ENCODE measurements around the gene CNST.
"Not testable (repeated sequence)": the region's sequence is repeated elsewhere in the genome, so short reads cannot be mapped to it uniquely, and the experiment has no call there.

Gene CNST

DNA sequence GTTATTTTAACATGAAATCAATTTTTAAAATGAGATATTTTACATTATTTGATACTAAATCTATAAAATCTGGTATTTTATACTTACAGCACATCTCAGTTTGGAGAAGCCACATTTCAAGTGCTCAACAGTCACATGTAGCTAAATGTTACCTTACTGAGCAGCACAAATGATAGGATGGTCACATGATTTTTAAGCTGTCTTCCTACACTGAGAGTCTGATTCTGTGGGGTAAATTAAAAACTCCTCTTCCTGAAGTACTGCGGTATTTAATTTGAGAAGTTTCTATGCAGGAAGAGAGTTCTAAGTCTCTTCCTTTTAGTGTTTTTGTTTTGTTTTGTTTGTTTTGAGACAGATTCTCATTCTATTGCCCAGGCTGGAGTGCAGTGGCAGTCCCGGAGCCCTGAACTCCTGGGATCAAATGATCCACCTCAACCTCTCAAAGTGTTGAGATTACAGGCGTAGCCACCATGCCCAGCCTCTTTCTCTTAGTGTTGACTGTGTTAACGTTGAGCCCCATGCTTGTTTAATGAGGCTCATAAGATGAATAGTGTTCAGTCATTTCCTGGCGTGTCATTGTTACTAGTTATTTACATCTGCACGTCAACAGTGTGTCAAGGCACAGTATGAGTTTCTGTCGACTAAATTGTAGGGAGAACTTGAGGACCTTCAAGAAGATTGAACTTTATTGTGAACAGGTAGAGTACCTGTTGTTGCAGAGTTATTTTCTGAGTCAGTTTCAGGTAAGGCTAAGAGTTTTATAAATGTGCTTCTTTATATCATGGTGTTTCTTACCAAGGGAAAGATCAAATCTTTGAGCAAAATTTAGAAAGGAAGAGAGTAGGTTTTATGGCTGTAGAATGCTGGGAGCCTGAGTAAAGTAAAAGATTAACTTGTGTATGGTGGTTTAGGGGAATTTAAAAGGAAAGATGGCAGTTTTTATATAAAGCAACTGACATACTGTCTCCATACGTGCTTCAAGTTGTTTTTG is 3.3 kb downstream of the CNST start:
- Histone ChIP-seq H3K36me3 (peaks cover 11% of the 10 kb centered on the region), H3K4me3 (ENCODE audit: low read depth, low read length) (no peak overlapping the region), H3K27me3 (ENCODE audit: insufficient read depth, low read depth, severe bottlenecking) (no peaks in the 10 kb centered on the region), H3K27ac (no peak overlapping the region), H3K9me3 (ENCODE audit: severe bottlenecking) (no peaks in the 10 kb centered on the region)
- DNase-seq = no peak
- TF ChIP-seq, protein P1, sequence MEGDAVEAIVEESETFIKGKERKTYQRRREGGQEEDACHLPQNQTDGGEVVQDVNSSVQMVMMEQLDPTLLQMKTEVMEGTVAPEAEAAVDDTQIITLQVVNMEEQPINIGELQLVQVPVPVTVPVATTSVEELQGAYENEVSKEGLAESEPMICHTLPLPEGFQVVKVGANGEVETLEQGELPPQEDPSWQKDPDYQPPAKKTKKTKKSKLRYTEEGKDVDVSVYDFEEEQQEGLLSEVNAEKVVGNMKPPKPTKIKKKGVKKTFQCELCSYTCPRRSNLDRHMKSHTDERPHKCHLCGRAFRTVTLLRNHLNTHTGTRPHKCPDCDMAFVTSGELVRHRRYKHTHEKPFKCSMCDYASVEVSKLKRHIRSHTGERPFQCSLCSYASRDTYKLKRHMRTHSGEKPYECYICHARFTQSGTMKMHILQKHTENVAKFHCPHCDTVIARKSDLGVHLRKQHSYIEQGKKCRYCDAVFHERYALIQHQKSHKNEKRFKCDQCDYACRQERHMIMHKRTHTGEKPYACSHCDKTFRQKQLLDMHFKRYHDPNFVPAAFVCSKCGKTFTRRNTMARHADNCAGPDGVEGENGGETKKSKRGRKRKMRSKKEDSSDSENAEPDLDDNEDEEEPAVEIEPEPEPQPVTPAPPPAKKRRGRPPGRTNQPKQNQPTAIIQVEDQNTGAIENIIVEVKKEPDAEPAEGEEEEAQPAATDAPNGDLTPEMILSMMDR (IDR thresholded peaks at IDR 0.05; ENCODE audit: low read depth, low read length) = no peak

DNA sequence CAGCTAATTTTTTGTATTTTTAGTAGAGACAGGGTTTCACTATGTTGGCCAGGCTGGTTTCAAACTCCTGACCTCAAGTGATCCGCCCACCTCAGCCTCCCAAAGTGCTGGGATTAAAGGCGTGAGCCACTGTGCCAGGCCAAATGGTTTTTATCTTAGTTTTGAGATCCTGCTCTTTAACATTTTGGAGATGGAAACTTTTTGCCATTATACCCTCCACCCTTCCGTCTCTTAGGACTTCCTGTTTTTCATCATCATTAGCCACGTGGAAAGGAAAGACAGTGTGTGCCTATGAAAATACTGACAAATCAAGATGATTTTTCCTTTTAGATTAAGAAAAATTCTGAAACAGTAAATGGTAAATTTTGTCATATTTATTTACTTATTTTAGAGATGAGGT is 5.1 kb downstream of the CNST start:
- H3K27ac ChIP-seq; H3K9me3 ChIP-seq (ENCODE audit: severe bottlenecking); H3K27me3 ChIP-seq (ENCODE audit: insufficient read depth, low read depth, severe bottlenecking); H3K4me3 ChIP-seq (ENCODE audit: low read depth, low read length); DNase-seq; H3K36me3 ChIP-seq: not testable (repeated sequence)

DNA sequence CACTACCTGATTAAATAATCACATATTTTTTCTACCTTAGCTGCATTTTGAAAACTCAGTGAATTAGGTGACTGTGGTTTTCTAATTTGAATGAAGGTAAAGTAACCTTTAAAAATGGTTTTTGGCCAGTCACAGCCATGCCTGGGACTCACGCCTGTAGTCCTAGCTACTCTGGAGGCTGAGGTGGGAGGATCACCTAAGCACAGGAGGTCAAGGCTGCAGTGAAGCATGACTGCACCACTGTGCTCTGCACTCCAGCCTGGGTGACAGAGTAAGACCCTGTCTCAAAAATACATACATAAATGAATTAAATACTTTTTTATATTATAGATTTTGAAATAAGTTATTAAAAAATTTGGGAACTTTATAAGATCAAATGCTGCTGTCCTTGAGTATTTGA is 5.7 kb downstream of the CNST start:
- no peaks in the 10 kb centered on the region for H3K9me3 ChIP-seq (ENCODE audit: severe bottlenecking)

DNA sequence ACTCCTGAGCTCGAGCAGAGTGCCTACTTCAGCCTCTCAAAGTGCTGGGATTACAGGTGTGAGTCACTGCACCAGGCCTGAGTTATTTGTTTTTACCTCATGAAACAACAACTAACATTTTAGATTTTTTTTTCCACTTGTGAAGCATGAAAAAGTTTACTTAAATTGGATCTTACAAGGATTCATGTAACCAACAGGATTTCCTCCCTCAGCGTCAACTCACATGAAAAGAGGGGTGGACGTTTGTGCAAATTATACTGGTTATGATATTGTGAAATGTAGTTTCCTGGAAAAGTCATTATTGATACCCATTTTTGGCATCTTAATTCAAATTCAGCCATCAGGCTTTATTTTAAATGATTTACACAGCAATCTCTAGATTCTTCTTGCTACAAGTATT is 6.5 kb downstream of the CNST start:
- H3K27ac ChIP-seq = no peak overlapping the region
- H3K9me3 ChIP-seq (ENCODE audit: severe bottlenecking) = no peaks in the 10 kb centered on the region
- no peak for DNase-seq
- peaks cover 4% of the 10 kb centered on the region; the same call in 1 of the 2 replicates for H3K36me3 ChIP-seq
- TF ChIP-seq, protein P1 (IDR thresholded peaks at IDR 0.05; ENCODE audit: low read depth, low read length) = no peak
- H3K27me3 ChIP-seq (ENCODE audit: insufficient read depth, low read depth, severe bottlenecking) = no peaks in the 10 kb centered on the region
- no peak overlapping the region for H3K4me3 ChIP-seq (ENCODE audit: low read depth, low read length)

More for the DNA sequence above, 5.7 kb downstream of the CNST start:
- TF ChIP-seq, protein P1 (IDR thresholded peaks at IDR 0.05; ENCODE audit: low read depth, low read length) = no peak
- Histone ChIP-seq H3K4me3 (ENCODE audit: low read depth, low read length) (no peak overlapping the region), H3K36me3 (peaks cover 4% of the 10 kb centered on the region; the same call in 1 of the 2 replicates), H3K27ac (no peak overlapping the region), H3K27me3 (ENCODE audit: insufficient read depth, low read depth, severe bottlenecking) (no peaks in the 10 kb centered on the region)
- no peak for DNase-seq

DNA sequence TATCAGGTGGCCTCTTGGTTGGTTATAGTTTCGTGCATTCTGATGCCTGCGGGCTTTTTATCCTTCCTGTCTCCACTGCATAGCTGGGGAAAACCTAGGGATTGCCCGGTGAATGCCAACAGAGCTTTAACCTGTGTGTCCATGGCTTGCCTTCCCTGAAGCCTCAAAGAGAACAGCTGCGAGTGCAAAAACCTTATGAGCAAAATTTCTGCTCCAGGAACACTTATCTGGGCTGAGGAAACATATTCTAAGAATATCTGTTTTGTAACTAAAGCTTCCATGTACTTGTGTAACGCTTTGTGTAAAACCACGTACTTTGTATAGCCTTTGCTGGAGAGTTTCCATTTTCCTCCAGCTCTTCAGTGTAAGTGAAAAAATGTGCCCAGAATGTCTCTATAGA is 7.2 kb downstream of the CNST start:
- Histone ChIP-seq H3K4me3 (ENCODE audit: low read depth, low read length) (no peak overlapping the region), H3K27me3 (ENCODE audit: insufficient read depth, low read depth, severe bottlenecking) (no peaks in the 10 kb centered on the region), H3K27ac (no peak overlapping the region), H3K9me3 (ENCODE audit: severe bottlenecking) (no peaks in the 10 kb centered on the region), H3K36me3 (peaks cover 4% of the 10 kb centered on the region; the same call in 1 of the 2 replicates)
- no peak for DNase-seq
- TF ChIP-seq, protein P1 (IDR thresholded peaks at IDR 0.05; ENCODE audit: low read depth, low read length) = no peak

DNA sequence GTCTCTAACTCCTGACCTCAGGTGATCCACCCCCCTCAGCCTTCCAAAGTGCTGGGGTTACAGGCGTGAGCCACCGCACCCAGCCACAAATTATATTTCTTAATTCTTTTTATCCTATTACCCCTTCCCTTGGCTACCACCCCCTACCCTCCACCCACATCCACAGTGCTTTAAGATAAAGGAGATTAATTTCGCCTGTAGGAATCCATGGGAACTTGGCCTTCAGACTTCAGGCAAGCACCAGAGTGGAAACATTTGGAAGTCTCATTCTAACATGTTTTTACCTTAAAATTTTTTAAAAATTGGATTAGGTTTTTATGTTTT is 10.4 kb downstream of the CNST start:
- Histone ChIP-seq H3K27me3 (ENCODE audit: insufficient read depth, low read depth, severe bottlenecking) (no peaks in the 10 kb centered on the region), H3K27ac (no peak overlapping the region)

More for the DNA sequence above, 10.4 kb downstream of the CNST start:
- DNase-seq = no peak
- no peaks in the 10 kb centered on the region; the same call in 1 of the 2 replicates for H3K36me3 ChIP-seq
- TF ChIP-seq, protein P1 (IDR thresholded peaks at IDR 0.05; ENCODE audit: low read depth, low read length) = no peak
- no peaks in the 10 kb centered on the region for H3K9me3 ChIP-seq (ENCODE audit: severe bottlenecking)
- H3K4me3 ChIP-seq (ENCODE audit: low read depth, low read length) = no peak overlapping the region
